Gastrocnemius medialis (tissue), 4 donors: ENCODE measurements around the gene RXRA. TPM values are rescaled to one million over a fixed set of nuclear protein-coding genes. Genes with fewer than 3 reads are reported as not detected.

ENCODE experiments used
- ATAC-seq, 2 donors: fragments of 150-250 bp; one replicate each; pipeline ENCODE4 v1.9.1; 2016
- DNase-seq, 2 donors: peaks; one replicate each; pipeline ENCODE4 v3.0.0-alpha.2; 2019
- H3K27ac ChIP-seq, 4 donors: fragments of 200-600 bp; sonication (generic); 1 replicate in 1 of 4; 2 replicates in 3 of 4; pipeline ENCODE4 v1.5.1; 2016 to 2018; ENCODE audit warnings: mild to moderate bottlenecking in 2 of 4, moderate library complexity in 1 of 4
- H3K27me3 ChIP-seq, 3 donors: fragments of 200-600 bp; sonication (generic) in 2 of 3; 1 replicate in 1 of 3; 2 replicates in 2 of 3; pipeline versions ENCODE4 v1.5.1 to v1.6.0; 2016 to 2019; ENCODE audit warnings: mild to moderate bottlenecking in 1 of 3, moderate library complexity in 1 of 3
- H3K36me3 ChIP-seq, 2 donors: fragments of 200-600 bp; sonication (generic) in 1 of 2; one replicate each; pipeline ENCODE4 v1.5.1; 2017 to 2018
- H3K4me1 ChIP-seq, 2 donors: fragments of 200-600 bp; sonication (generic) in 1 of 2; one replicate each; pipeline ENCODE4 v1.5.1; 2016 to 2017; ENCODE audit warnings: mild to moderate bottlenecking in 2 of 2
- H3K4me3 ChIP-seq, 4 donors: fragments of 200-600 bp; sonication (generic) in 3 of 4; 1 replicate in 1 of 4; 2 replicates in 3 of 4; pipeline ENCODE4 v1.5.1; 2016 to 2019; ENCODE audit warnings: mild to moderate bottlenecking in 2 of 4
- H3K9me3 ChIP-seq, 3 donors: fragments of 200-600 bp; sonication (generic) in 2 of 3; 1 replicate in 1 of 3; 2 replicates in 2 of 3; pipeline ENCODE4 v1.5.1; 2016 to 2019
- CTCF ChIP-seq, 5 experiments: fragments of 450-650 bp in 3 of 5; fragments of 200-600 bp in 2 of 5; sonication (generic) in 2 of 5; IDR thresholded peaks in 4 of 5; conservative IDR thresholded peaks in 1 of 5; 1 replicate in 4 of 5; 2 replicates in 1 of 5; pipeline ENCODE4 v1.5.1; 2016 to 2019; ENCODE audit warnings: antibody characterized with exemption in 5 of 5, mild to moderate bottlenecking in 3 of 5, moderate library complexity in 3 of 5
- POLR2A ChIP-seq, 2 donors: fragments of 450-650 bp; IDR thresholded peaks; one replicate each; pipeline ENCODE4 v1.6.1; 2017; ENCODE audit warnings: antibody characterized with exemption in 2 of 2, mild to moderate bottlenecking in 2 of 2, moderate library complexity in 2 of 2
- in situ Hi-C, 4 donors: fragments of 200-750 bp; cut with MboI; loops; one replicate each; pipeline versions ENCODE4 v1.15.0 to v1.8.0; 2017; ENCODE audit warnings: low sequenced_read_pairs in 4 of 4
- intact Hi-C: fragments of 100-400 bp; cut with DNase I; formaldehyde crosslinking; loops from one replicate; pipeline ENCODE4 v1.15.1; 2023; ENCODE audit warnings: low total_unique reads
- total RNA-seq, 4 donors: library from RNA; depleted of rRNA; stranded (reverse); fragments of >200 nt; gene quantifications; one replicate each; pipeline versions ENCODE4 v1.1.0 to v1.2.3, GENCODE V29; 2016

RXRA gene
- total RNA-seq, 4 donors from 2014 or later: 70.8 to 224 (median 160) TPM

- in situ Hi-C loops (no loop called here), intact Hi-C loops (loop anchor here (5.0 kb wide), 1 partner anchor 1537 kb away; no protein-coding TSS in a partner anchor)
- ATAC-seq (no peak), DNase-seq (no peak)
- Histone ChIP-seq H3K27ac (peak overlapping the region; percentile 90 to 98 (median 98)), H3K27me3 (no peaks in the 10 kb centered on the region), H3K9me3 (no peaks in the 10 kb centered on the region), H3K4me3 (no peak overlapping the region), H3K4me1 (peaks cover 81 to 88% of the 10 kb centered on the region in 2 donors), H3K36me3 (peaks cover 0 to 8% of the 10 kb centered on the region in 2 donors)
- TF ChIP-seq CTCF (IDR thresholded peaks at IDR 0.05 in 4 of 5, conservative IDR thresholded peaks at IDR 0.05 in 1 of 5): no peak
- no peak for TF ChIP-seq POLR2A (IDR thresholded peaks at IDR 0.05)
Observed at GRCh38 chr9:134414900-134415425, 88.7 kb downstream of the RXRA start.

- Histone ChIP-seq H3K36me3 (peaks cover 0 to 8% of the 10 kb centered on the region in 2 donors), H3K4me3 (no peak overlapping the region), H3K9me3 (no peaks in the 10 kb centered on the region), H3K27ac (peak overlapping the region; percentile 90 to 98 (median 98)), H3K27me3 (no peaks in the 10 kb centered on the region), H3K4me1 (peaks cover 80 to 89% of the 10 kb centered on the region in 2 donors)
- in situ Hi-C loops: no loop called here
- ATAC-seq (no peak), DNase-seq (no peak)
- intact Hi-C loops: no loop called here
- TF ChIP-seq POLR2A (IDR thresholded peaks at IDR 0.05) (no peak), CTCF (IDR thresholded peaks at IDR 0.05 in 4 of 5, conservative IDR thresholded peaks at IDR 0.05 in 1 of 5) (no peak)
Observed at GRCh38 chr9:134416385-134417015, 90.2 kb downstream of the RXRA start.

GRCh38 chr9:134418354-134418753 is 92.1 kb downstream of the RXRA start:
- peak overlapping the region; percentile 90 to 98 (median 98) for H3K27ac ChIP-seq
- H3K27me3 ChIP-seq: no peaks in the 10 kb centered on the region
- peaks cover 75 to 87% of the 10 kb centered on the region in 2 donors for H3K4me1 ChIP-seq
- peaks cover 0 to 11% of the 10 kb centered on the region in 2 donors for H3K36me3 ChIP-seq
- DNase-seq: peak in 1 of 2 donors; percentile 82
- peak; percentile 3 to 17 for ATAC-seq
- H3K9me3 ChIP-seq: no peaks in the 10 kb centered on the region
- no peak for TF ChIP-seq CTCF (IDR thresholded peaks at IDR 0.05 in 4 of 5, conservative IDR thresholded peaks at IDR 0.05 in 1 of 5)
- peak in 1 of 2 donors; percentile 55 for TF ChIP-seq POLR2A (IDR thresholded peaks at IDR 0.05)
- H3K4me3 ChIP-seq: no peak overlapping the region
- in situ Hi-C loops (no loop called here), intact Hi-C loops (no loop called here)

GRCh38 chr9:134419000-134419683 is 92.9 kb downstream of the RXRA start:
- TF ChIP-seq CTCF (IDR thresholded peaks at IDR 0.05 in 4 of 5, conservative IDR thresholded peaks at IDR 0.05 in 1 of 5): no peak
- TF ChIP-seq POLR2A (IDR thresholded peaks at IDR 0.05): no peak
- DNase-seq (no peak), ATAC-seq (no peak)
- Histone ChIP-seq H3K27ac (peak overlapping the region; percentile 90 to 98 (median 98)), H3K36me3 (peaks cover 0 to 11% of the 10 kb centered on the region in 2 donors), H3K4me3 (no peak overlapping the region), H3K9me3 (no peaks in the 10 kb centered on the region), H3K4me1 (peaks cover 67 to 87% of the 10 kb centered on the region in 2 donors), H3K27me3 (no peaks in the 10 kb centered on the region)
- in situ Hi-C loops: no loop called here
- intact Hi-C loops: no loop called here
